Transverse colon (tissue), 4 donors: Measurements from ENCODE around the gene EFNA5. TPM values are rescaled to one million over a fixed set of nuclear protein-coding genes. Genes with fewer than 3 reads are reported as not detected.

Source experiments
- DNase-seq: peaks from one replicate; pipeline ENCODE4 v3.0.0-alpha.2; 2019
- H3K27ac ChIP-seq, 4 donors: fragments of 200-600 bp; sonication (generic); 2 replicates each; pipeline ENCODE4 v1.5.1; 2016 to 2018; ENCODE audit warnings: inconsistent platforms in 4 of 4
- H3K27me3 ChIP-seq: fragments of 200-600 bp; sonication (generic); 2 replicates; pipeline ENCODE4 v1.5.1; 2017; ENCODE audit warnings: inconsistent platforms
- H3K36me3 ChIP-seq, 4 donors: fragments of 200-600 bp; sonication (generic); 2 replicates each; pipeline ENCODE4 v1.5.1; 2017 to 2019; ENCODE audit warnings: inconsistent platforms in 4 of 4
- H3K4me1 ChIP-seq, 4 donors: fragments of 200-600 bp; sonication (generic); 2 replicates each; pipeline ENCODE4 v1.5.1; 2017 to 2020; ENCODE audit warnings: inconsistent platforms in 4 of 4
- H3K4me3 ChIP-seq, 4 donors: fragments of 200-600 bp; sonication (generic); 1 replicate in 1 of 4; 2 replicates in 3 of 4; pipeline versions ENCODE4 v1.5.1 to v1.6.1; 2017 to 2019; ENCODE audit warnings: inconsistent platforms in 4 of 4
- H3K9me3 ChIP-seq, 2 donors: fragments of 200-600 bp; sonication (generic); 2 replicates each; pipeline ENCODE4 v1.5.1; 2017 to 2019; ENCODE audit warnings: inconsistent platforms in 2 of 2
- EP300 ChIP-seq: sonication (generic); formaldehyde crosslinking; IDR thresholded peaks from one replicate; pipeline ENCODE4 v1.6.1; 2017; ENCODE audit warnings: antibody characterized with exemption, low read depth
- POLR2A ChIP-seq: fragments of 450-650 bp; IDR thresholded peaks from one replicate; pipeline ENCODE4 v1.6.1; 2016; ENCODE audit warnings: antibody characterized with exemption, mild to moderate bottlenecking, moderate library complexity
- POLR2AphosphoS5 ChIP-seq, 3 donors: sonication (generic); formaldehyde crosslinking; IDR thresholded peaks; one replicate each; pipeline ENCODE4 v1.6.1; 2016; ENCODE audit warnings: antibody characterized with exemption in 3 of 3
- WGBS, 2 donors: methylation state at CpG; one replicate each; pipeline ENCODE4 v1.1.5; 2018; ENCODE audit warnings: low coverage in 1 of 2; 5-methylcytosine and 5-hydroxymethylcytosine counted together
- in situ Hi-C, 4 donors: fragments of 200-750 bp; cut with MboI; loops; one replicate each; pipeline versions ENCODE4 v1.15.0 to v1.15.1; 2017; ENCODE audit warnings: low sequenced_read_pairs in 3 of 4, low pct_ligation_motif_present in 1 of 4, low pct_unique_long_range_greater_than_20kb in 1 of 4
- intact Hi-C: fragments of 100-400 bp; cut with DNase I; formaldehyde crosslinking; loops from one replicate; pipeline ENCODE4 v1.15.1; 2023; ENCODE audit warnings: low total_unique reads
- total RNA-seq, 4 donors: library from RNA; depleted of rRNA; stranded (reverse); fragments of >200 nt; gene quantifications; one replicate each; pipeline ENCODE4 v1.1.0, GENCODE V29; 2016
- TF ChIP-seq, protein P1 (sequence below), 5 experiments: fragments of 200-600 bp in 3 of 5; fragments of 450-650 bp in 2 of 5; sonication (generic) in 3 of 5; IDR thresholded peaks; 1 replicate in 2 of 5; 2 replicates in 3 of 5; pipeline ENCODE4 v1.5.1; 2016 to 2017; ENCODE audit warnings: antibody characterized with exemption in 5 of 5, inconsistent platforms in 3 of 5, mild to moderate bottlenecking in 2 of 5, moderate library complexity in 1 of 5

The EFNA5 gene
- total RNA-seq, 4 donors from 2014 or later = 1.5 to 18.2 (median 12.1) TPM

DNA sequence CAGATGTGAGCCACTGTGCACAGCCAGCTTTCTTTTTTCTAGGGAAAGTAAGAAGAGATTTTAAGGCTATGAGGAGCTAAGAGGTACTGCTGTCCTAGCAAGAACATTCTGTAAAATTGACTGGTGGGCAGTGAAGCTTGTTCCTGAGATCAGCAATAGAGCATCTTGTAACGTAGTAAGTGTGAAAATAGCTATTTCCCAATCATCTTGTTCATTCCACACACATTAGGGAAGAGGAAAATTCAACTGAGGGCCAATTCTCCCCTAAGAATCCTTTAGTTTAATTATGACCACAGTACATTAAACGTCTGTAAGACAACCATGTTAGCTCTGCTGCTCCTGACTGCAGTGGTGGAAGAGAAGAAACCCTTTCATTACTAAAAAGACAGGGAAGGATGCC lies 246.2 kb downstream of the EFNA5 start:
- 57 to 61% methylated on average over 2 of the region's 2 CpGs for WGBS, 2 donors
- no peak for TF ChIP-seq POLR2AphosphoS5 (IDR thresholded peaks at IDR 0.05)
- TF ChIP-seq, protein P1, sequence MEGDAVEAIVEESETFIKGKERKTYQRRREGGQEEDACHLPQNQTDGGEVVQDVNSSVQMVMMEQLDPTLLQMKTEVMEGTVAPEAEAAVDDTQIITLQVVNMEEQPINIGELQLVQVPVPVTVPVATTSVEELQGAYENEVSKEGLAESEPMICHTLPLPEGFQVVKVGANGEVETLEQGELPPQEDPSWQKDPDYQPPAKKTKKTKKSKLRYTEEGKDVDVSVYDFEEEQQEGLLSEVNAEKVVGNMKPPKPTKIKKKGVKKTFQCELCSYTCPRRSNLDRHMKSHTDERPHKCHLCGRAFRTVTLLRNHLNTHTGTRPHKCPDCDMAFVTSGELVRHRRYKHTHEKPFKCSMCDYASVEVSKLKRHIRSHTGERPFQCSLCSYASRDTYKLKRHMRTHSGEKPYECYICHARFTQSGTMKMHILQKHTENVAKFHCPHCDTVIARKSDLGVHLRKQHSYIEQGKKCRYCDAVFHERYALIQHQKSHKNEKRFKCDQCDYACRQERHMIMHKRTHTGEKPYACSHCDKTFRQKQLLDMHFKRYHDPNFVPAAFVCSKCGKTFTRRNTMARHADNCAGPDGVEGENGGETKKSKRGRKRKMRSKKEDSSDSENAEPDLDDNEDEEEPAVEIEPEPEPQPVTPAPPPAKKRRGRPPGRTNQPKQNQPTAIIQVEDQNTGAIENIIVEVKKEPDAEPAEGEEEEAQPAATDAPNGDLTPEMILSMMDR (IDR thresholded peaks at IDR 0.05) = no peak
- no peak for DNase-seq
- no peak overlapping the region for H3K4me3 ChIP-seq
- peaks cover 3 to 9% (median 4%) of the 10 kb centered on the region in 4 donors for H3K4me1 ChIP-seq
- no peak overlapping the region for H3K27ac ChIP-seq
- H3K36me3 ChIP-seq = no peaks in the 10 kb centered on the region
- intact Hi-C loops = no loop called here
- in situ Hi-C loops = no loop called here
- no peaks in the 10 kb centered on the region for H3K9me3 ChIP-seq
- no peaks in the 10 kb centered on the region for H3K27me3 ChIP-seq

DNA sequence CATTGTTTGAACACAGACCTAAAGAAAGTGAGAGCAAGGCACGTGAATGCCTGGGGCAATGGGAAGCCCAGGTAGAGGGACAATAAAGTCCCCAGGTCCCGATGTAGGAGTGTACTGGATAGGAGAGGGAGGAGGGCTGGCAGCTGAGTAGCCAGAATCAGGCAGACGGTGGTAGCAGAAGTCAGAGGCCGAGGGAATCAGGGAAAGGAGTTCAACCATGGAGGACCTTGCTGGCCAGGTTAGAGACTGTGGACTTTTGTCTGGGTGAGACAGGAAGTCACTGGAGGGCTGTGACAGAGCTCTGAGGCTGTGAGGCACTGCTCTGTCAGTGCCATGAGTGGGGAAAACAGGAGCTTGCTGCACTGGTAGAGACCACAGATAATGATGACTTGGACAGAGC lies 248.2 kb downstream of the EFNA5 start:
- H3K4me1 ChIP-seq = no peaks in the 10 kb centered on the region
- no peaks in the 10 kb centered on the region for H3K27me3 ChIP-seq
- in situ Hi-C loops (no loop called here), intact Hi-C loops (no loop called here)
- H3K36me3 ChIP-seq = no peaks in the 10 kb centered on the region
- H3K4me3 ChIP-seq = no peak overlapping the region
- DNase-seq = no peak
- no peaks in the 10 kb centered on the region for H3K9me3 ChIP-seq
- WGBS, 2 donors = 44 to 59% methylated on average over 2 to 4 of the region's 4 CpGs
- H3K27ac ChIP-seq = peak overlapping the region in 1 of 4 donors; percentile 31
- TF ChIP-seq EP300 (no peak), POLR2A (no peak), POLR2AphosphoS5 (IDR thresholded peaks at IDR 0.05) (no peak)
- TF ChIP-seq, protein P1 (IDR thresholded peaks at IDR 0.05) = no peak

DNA sequence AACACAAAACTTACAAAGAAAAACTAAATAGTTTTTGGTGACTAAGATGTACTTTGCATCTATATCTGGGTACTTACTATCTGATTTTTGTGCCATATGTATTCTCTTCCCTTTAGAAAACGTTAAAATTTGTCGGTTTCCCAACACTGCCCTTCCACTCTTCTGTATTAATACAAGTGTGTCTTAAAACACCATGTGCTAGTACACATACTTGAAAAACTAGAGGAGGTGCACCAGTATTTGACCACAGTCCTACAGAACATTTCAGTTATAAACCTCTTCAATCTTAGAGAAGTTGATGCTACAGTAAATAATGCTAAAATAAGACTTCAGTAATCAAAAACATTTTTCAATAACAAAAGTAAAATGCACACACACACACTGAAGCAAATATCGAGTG lies 251.2 kb downstream of the EFNA5 start:
- H3K27ac ChIP-seq = no peak overlapping the region
- TF ChIP-seq POLR2A = no peak
- no peak for TF ChIP-seq EP300
- TF ChIP-seq, protein P1 (IDR thresholded peaks at IDR 0.05) = no peak
- no peak for TF ChIP-seq POLR2AphosphoS5 (IDR thresholded peaks at IDR 0.05)
- H3K4me1 ChIP-seq = no peaks in the 10 kb centered on the region
- H3K4me3 ChIP-seq = no peak overlapping the region
- in situ Hi-C loops (no loop called here), intact Hi-C loops (no loop called here)
- no peaks in the 10 kb centered on the region for H3K36me3 ChIP-seq
- no peaks in the 10 kb centered on the region for H3K9me3 ChIP-seq
- 86 to 87% methylated on average over 3 of the region's 3 CpGs for WGBS, 2 donors
- H3K27me3 ChIP-seq = no peaks in the 10 kb centered on the region
- no peak for DNase-seq

DNA sequence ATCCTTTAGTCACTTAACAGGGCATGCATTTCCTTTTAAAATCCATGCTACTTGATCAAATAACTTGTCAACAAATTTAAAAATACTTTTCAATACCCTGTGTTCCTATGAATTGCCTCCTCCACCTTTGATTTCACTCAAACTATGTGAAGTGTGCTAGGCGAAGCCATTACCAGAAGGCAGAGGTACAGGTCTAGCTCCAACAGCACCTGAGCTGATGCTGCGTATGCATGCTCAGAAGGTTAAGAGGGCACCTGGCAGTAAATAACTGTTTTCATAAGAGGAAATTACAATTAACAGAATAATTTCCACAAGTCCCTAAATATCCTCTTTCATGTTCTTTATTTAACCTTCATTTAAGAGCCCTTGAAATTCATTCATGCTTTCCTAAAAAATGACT lies 251.8 kb downstream of the EFNA5 start:
- Histone ChIP-seq H3K36me3 (no peaks in the 10 kb centered on the region), H3K9me3 (no peaks in the 10 kb centered on the region), H3K27ac (no peak overlapping the region), H3K27me3 (no peaks in the 10 kb centered on the region), H3K4me1 (no peaks in the 10 kb centered on the region), H3K4me3 (no peak overlapping the region)
- in situ Hi-C loops (no loop called here), intact Hi-C loops (no loop called here)
- no peak for DNase-seq
- TF ChIP-seq POLR2AphosphoS5 (IDR thresholded peaks at IDR 0.05) (no peak), POLR2A (no peak), EP300 (no peak)
- TF ChIP-seq, protein P1 (IDR thresholded peaks at IDR 0.05) = no peak
- 77 to 93% methylated on average over 2 of the region's 2 CpGs for WGBS, 2 donors
